Measurements from ENCODE around the gene HNF1A. TPM values are rescaled to one million over a fixed set of nuclear protein-coding genes. Genes with fewer than 3 reads are reported as not detected.

Gene HNF1A
- total RNA-seq, 1 experiment from 2014 or later = not detected

DNA sequence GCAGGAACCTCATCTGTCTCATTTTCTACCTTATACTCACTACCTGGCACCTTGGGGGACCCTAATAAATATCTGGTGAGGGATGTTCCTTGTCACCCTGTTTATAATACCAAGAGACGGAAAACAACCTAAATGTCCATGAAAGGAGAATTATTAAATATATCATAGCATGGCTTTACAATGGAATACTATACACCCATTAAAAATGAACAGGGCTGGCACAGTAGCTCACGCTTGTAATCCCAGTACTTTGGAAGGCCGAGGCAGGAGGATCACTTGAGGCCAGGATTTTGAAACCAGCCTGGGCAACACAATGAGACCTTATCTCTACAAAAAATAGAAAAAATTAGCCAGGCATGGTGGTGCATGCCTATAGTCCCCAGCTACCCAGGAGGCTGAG, 39.8 kb upstream of the HNF1A start:
- Histone ChIP-seq H3K36me3 (ENCODE audit: control insufficient read depth in 1 of 2, insufficient read depth in 2 of 2, low read length in 2 of 2) (no peaks in the 10 kb centered on the region), H3K27ac (ENCODE audit: low read depth, low read length) (no peak overlapping the region), H3K4me1 (ENCODE audit: control insufficient read depth in 1 of 2, insufficient read depth in 2 of 2, low read length in 2 of 2) (no peaks in the 10 kb centered on the region), H4K20me1 (ENCODE audit: insufficient read depth) (no peaks in the 10 kb centered on the region), H3K4me2 (ENCODE audit: low read length) (no peak overlapping the region), H3K27me3 (ENCODE audit: insufficient read depth, low read length) (no peaks in the 10 kb centered on the region), H3K9ac (ENCODE audit: low read length) (no peak overlapping the region), H2AFZ (ENCODE audit: low read depth, low read length, poor library complexity, severe bottlenecking) (no peak overlapping the region), H3K9me2 (ENCODE audit: insufficient read depth) (no peaks in the 10 kb centered on the region), H3K9me3 (ENCODE audit: control insufficient read depth in 1 of 2, insufficient read depth in 1 of 2, low read depth in 1 of 2, low read length in 2 of 2) (no peaks in the 10 kb centered on the region), H3K4me3 (replicated peaks in 1 of 2; ENCODE audit: low read depth in 1 of 2, low read length in 2 of 2) (no peak overlapping the region), H3K79me2 (ENCODE audit: insufficient read depth, low read length) (no peaks in the 10 kb centered on the region)
- ChIA-PET POLR2A (interaction anchor here (2.1 kb wide), 1 partner anchor 17 kb away, joined by 8 read pairs; no protein-coding TSS in a partner anchor), RAD21 (ENCODE audit: low non-redundant PET in 1 of 2, low total read pairs in 2 of 2, uncharacterized antibody in 2 of 2, unreplicated experiment in 2 of 2) (no interaction called here), CTCF (interaction anchor here (0.8 kb wide), 1 partner anchor 33 kb away, joined by 3 read pairs; no protein-coding TSS in a partner anchor)
- intact Hi-C loops (cut with micrococcal nuclease) = no loop called here
- TF ChIP-seq, protein P1, sequence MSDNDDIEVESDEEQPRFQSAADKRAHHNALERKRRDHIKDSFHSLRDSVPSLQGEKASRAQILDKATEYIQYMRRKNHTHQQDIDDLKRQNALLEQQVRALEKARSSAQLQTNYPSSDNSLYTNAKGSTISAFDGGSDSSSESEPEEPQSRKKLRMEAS (IDR thresholded peaks at IDR 0.05) = no peak
- no peak for TF ChIP-seq RAD21 (IDR thresholded peaks at IDR 0.05; ENCODE audit: low read depth)
- no peak for TF ChIP-seq SIN3A (IDR thresholded peaks at IDR 0.05; ENCODE audit: low read depth)
- TF ChIP-seq EZH2 (IDR thresholded peaks at IDR 0.05) = no peak
- TF ChIP-seq POLR2AphosphoS5 (IDR thresholded peaks at IDR 0.05; ENCODE audit: low read depth, low read length) = no peak
- no peak for TF ChIP-seq CEBPB (IDR thresholded peaks at IDR 0.05; ENCODE audit: low read depth)
- no peak for TF ChIP-seq JUND (IDR thresholded peaks at IDR 0.05)
- TF ChIP-seq, protein P2, sequence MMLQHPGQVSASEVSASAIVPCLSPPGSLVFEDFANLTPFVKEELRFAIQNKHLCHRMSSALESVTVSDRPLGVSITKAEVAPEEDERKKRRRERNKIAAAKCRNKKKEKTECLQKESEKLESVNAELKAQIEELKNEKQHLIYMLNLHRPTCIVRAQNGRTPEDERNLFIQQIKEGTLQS (IDR thresholded peaks at IDR 0.05) = no peak
- TF ChIP-seq SRF (IDR thresholded peaks at IDR 0.05; ENCODE audit: low read depth) = no peak
- no peak for TF ChIP-seq ELF1 (IDR thresholded peaks at IDR 0.05; ENCODE audit: borderline replicate concordance, low read depth)
- no peak for TF ChIP-seq YY1 (IDR thresholded peaks at IDR 0.05; ENCODE audit: extremely low read depth, insufficient replicate concordance, low read depth, low read length)
- TF ChIP-seq, protein P3, sequence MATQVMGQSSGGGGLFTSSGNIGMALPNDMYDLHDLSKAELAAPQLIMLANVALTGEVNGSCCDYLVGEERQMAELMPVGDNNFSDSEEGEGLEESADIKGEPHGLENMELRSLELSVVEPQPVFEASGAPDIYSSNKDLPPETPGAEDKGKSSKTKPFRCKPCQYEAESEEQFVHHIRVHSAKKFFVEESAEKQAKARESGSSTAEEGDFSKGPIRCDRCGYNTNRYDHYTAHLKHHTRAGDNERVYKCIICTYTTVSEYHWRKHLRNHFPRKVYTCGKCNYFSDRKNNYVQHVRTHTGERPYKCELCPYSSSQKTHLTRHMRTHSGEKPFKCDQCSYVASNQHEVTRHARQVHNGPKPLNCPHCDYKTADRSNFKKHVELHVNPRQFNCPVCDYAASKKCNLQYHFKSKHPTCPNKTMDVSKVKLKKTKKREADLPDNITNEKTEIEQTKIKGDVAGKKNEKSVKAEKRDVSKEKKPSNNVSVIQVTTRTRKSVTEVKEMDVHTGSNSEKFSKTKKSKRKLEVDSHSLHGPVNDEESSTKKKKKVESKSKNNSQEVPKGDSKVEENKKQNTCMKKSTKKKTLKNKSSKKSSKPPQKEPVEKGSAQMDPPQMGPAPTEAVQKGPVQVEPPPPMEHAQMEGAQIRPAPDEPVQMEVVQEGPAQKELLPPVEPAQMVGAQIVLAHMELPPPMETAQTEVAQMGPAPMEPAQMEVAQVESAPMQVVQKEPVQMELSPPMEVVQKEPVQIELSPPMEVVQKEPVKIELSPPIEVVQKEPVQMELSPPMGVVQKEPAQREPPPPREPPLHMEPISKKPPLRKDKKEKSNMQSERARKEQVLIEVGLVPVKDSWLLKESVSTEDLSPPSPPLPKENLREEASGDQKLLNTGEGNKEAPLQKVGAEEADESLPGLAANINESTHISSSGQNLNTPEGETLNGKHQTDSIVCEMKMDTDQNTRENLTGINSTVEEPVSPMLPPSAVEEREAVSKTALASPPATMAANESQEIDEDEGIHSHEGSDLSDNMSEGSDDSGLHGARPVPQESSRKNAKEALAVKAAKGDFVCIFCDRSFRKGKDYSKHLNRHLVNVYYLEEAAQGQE (IDR thresholded peaks at IDR 0.05; ENCODE audit: low read depth) = no peak
- TF ChIP-seq, protein P4, sequence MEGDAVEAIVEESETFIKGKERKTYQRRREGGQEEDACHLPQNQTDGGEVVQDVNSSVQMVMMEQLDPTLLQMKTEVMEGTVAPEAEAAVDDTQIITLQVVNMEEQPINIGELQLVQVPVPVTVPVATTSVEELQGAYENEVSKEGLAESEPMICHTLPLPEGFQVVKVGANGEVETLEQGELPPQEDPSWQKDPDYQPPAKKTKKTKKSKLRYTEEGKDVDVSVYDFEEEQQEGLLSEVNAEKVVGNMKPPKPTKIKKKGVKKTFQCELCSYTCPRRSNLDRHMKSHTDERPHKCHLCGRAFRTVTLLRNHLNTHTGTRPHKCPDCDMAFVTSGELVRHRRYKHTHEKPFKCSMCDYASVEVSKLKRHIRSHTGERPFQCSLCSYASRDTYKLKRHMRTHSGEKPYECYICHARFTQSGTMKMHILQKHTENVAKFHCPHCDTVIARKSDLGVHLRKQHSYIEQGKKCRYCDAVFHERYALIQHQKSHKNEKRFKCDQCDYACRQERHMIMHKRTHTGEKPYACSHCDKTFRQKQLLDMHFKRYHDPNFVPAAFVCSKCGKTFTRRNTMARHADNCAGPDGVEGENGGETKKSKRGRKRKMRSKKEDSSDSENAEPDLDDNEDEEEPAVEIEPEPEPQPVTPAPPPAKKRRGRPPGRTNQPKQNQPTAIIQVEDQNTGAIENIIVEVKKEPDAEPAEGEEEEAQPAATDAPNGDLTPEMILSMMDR (IDR thresholded peaks at IDR 0.05 in 2 of 3, conservative IDR thresholded peaks at IDR 0.05 in 1 of 3; ENCODE audit: borderline replicate concordance in 1 of 3, insufficient read depth in 1 of 3, low read depth in 2 of 3, low read length in 2 of 3) = no peak
- no peak for TF ChIP-seq ZFX (IDR thresholded peaks at IDR 0.05)
- TF ChIP-seq EZH2phosphoT487 (IDR thresholded peaks at IDR 0.05; ENCODE audit: borderline replicate concordance) = no peak
- TF ChIP-seq ZNF274 (IDR thresholded peaks at IDR 0.05; ENCODE audit: low read depth, low read length) = no peak
- TF ChIP-seq, protein P5, sequence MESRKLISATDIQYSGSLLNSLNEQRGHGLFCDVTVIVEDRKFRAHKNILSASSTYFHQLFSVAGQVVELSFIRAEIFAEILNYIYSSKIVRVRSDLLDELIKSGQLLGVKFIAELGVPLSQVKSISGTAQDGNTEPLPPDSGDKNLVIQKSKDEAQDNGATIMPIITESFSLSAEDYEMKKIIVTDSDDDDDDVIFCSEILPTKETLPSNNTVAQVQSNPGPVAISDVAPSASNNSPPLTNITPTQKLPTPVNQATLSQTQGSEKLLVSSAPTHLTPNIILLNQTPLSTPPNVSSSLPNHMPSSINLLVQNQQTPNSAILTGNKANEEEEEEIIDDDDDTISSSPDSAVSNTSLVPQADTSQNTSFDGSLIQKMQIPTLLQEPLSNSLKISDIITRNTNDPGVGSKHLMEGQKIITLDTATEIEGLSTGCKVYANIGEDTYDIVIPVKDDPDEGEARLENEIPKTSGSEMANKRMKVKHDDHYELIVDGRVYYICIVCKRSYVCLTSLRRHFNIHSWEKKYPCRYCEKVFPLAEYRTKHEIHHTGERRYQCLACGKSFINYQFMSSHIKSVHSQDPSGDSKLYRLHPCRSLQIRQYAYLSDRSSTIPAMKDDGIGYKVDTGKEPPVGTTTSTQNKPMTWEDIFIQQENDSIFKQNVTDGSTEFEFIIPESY (IDR thresholded peaks at IDR 0.05; ENCODE audit: extremely low read depth, insufficient replicate concordance, low read length) = no peak
- TF ChIP-seq EGR1 (IDR thresholded peaks at IDR 0.05; ENCODE audit: low read depth) = no peak
- TF ChIP-seq POLR2A (IDR thresholded peaks at IDR 0.05; ENCODE audit: borderline replicate concordance, extremely low read depth, insufficient read depth, insufficient read length) = no peak
- no peak for TF ChIP-seq CBX3 (IDR thresholded peaks at IDR 0.05; ENCODE audit: low read depth)
- ATAC-seq (no peak), DNase-seq (ENCODE audit: low read depth, low spot score) (no peak)
- BruUV-seq (replicated peaks) = no TSS peak
